D341Med (cell line): Measurements from ENCODE around the gene GDF9.

Experiments
- DNase-seq: peaks from one replicate; pipeline ENCODE4 v3.0.0; 2012; ENCODE audit warnings: low spot score

The GDF9 gene

DNA sequence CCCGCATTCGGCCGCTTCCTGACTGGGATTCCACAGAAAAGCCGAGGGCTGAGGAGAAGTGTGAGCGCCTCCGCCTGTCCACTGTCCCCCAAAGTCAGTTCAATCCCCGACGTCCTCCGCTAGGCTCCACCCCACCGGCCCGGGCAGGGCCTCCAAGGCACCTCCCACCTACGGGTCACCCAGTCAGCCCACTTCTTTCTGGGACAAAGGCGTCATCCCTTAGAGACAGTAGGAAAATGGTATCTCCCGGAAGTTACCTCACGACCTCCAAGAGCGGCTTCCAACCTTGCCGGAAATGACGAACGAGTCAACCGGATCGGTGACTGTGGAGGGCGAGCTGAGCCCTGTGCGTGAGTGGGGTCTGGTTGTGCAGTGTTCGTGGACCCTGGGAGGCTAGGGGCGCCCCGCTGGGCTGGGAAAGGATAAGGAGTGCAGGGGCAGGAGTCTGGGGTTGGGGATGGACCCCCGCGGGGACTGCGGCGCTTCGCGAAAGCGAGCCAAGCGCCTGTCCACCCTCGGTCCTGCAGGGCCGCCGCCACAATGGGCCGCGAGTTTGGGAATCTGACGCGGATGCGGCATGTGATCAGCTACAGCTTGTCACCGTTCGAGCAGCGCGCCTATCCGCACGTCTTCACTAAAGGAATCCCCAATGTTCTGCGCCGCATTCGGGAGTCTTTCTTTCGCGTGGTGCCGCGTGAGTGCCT, at the start of gene GDF9, which contains the start of gene UQCRQ:
Gene GDF9 (minus strand): TSS at position 128 of the 704 bp plus-strand sequence. CDS start 1,936 bp downstream, outside the sequence.
Gene UQCRQ (plus strand): TSS at position 301 of the 704 bp plus-strand sequence. CDS start 240 bp downstream, at position 541.
- peak; percentile 93 for DNase-seq

- DNase-seq: no peak
These were observed 49.4 kb upstream of the GDF9 start for GRCh38 chr5:132915681-132916080.

GRCh38 chr5:132909702-132910101, 43.4 kb upstream of the GDF9 start:
- DNase-seq: no peak

DNA sequence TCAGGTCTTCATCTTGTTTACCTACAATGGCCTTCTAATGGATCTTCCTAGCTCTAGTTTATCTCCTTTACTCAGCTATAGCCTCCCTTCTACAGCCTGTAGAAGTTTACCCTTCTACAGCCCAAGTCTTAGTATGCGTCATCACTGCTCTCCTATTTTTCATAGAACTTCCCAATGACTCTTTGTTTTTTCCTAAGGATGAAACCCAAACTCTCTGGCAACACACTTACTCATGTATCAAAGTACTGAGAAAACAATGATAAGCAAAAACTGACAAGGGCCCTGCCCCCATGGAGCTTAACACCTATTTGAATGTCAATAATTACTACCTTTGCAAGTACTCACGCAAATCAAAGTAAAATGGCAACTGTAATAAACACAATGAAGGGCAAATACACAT, 40.9 kb upstream of the GDF9 start:
- no peak for DNase-seq

- no peak for DNase-seq
These were observed 39.7 kb upstream of the GDF9 start for GRCh38 chr5:132905938-132906337.

DNA sequence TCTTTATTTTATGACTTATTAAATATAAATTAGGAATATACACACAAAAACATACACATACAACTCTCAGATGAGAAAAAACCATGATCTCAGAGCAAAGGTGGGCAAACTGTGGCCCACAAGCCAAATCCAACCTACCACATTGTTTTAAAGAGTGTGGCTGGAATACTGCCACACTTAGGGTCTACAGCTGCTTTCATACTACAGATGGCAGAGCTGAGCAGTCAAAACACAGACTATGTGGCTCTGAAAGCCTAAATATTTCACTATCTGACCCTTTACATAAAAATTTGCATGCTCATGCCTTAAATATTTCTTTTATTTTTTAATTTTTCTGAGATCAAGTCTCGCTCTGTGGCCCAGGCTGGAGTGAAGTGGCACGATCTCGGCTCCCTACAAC, 35.5 kb upstream of the GDF9 start:
- peak; percentile 34 for DNase-seq

DNA sequence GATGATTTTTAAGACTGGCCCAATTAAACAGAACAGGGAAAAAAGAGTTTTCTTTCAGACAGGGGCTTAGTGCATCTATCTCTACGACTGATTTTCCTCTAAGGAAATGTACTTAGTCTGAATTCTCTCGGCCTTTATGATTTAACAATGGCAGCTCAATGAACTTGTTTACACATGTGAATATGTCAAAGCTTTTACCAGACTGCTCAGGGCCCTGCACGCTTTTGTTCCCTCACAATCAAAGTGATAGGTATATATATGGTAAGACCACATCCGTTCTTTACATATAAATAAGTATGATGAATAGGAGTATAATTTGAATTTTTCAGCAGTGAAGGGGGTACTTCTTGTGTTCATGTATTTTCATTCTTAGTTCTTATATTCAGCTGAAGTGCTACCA, 34.8 kb upstream of the GDF9 start:
- no peak for DNase-seq

- DNase-seq: no peak
These were observed 31.8 kb upstream of the GDF9 start for GRCh38 chr5:132898094-132898493.

- no peak for DNase-seq
These were observed 30.4 kb upstream of the GDF9 start for GRCh38 chr5:132896685-132897084.

GRCh38 chr5:132895719-132896305, 29.5 kb upstream of the GDF9 start:
- no peak for DNase-seq

GRCh38 chr5:132890817-132891216, 24.5 kb upstream of the GDF9 start:
- no peak for DNase-seq

GRCh38 chr5:132889501-132889900, 23.2 kb upstream of the GDF9 start:
- DNase-seq: no peak

- DNase-seq: no peak
These were observed 21.0 kb upstream of the GDF9 start for GRCh38 chr5:132887283-132887682.

DNA sequence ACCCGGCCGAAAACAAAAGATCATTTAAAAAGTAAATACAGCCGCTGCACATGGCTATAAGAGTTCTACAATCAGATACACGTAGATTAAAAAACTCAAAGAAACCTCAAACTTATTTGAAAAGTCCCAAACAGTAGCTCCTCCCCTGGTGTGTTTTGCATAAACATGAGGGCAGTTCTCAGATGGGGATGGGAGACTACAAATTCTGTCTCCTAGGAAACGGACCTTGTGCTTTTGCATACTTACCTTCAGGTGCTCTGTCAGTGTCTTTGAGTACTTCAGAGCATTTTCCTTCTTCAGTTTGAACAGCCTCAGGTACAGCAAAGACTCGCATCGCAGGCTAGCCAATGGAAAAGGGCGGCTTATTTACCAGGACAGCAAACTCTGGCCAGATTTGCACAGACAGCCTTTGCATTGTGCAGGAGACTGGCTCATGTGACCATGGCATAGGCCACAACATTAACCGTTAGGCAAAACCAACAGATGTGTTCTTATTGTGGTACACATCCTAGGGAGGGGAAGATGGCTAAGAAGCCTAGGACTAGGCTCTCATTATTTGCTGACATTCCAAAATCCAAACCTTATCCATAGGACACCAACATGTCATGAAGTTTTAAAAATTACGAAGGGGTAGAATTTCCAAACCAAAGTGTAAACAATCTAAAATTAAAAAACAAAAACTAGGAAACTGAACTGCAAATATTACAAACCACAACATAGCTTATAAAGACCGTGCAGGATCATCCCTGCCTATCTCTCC, 20.0 kb upstream of the GDF9 start:
- no peak for DNase-seq

GRCh38 chr5:132884548-132884947, 18.3 kb upstream of the GDF9 start:
- no peak for DNase-seq

DNA sequence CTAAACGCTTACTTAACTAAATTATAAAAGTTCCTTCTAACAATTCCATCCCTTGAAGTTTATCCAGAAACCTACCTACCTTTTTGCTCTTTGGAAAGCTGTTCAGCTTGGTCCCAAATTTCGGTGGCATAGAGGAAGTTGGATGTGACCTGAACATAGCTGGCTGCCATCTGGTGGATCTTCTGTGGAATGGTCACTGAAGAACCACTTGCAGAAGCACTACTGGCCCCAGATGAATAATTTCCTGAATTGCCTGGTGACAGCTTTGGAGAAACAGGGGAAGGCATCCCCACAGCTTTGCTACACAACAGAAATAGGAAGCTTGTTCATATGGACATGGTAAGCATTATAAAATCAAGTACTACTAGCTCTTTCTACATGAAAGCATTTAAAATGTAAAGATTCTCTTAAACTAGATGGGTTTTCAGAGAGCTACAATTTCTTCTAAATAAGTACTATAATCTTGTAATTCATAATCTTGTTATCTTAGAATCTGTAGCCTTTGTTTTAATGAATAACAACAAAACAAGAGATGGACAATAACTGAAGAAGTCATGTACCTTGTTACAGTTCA, 17.1 kb upstream of the GDF9 start:
- DNase-seq: peak; percentile 68

- no peak for DNase-seq
These were observed 11.7 kb upstream of the GDF9 start for GRCh38 chr5:132877938-132878337.

GRCh38 chr5:132877466-132877865, 11.2 kb upstream of the GDF9 start:
- DNase-seq: no peak

GRCh38 chr5:132876020-132876759, 9.9 kb upstream of the GDF9 start:
- no peak for DNase-seq

DNA sequence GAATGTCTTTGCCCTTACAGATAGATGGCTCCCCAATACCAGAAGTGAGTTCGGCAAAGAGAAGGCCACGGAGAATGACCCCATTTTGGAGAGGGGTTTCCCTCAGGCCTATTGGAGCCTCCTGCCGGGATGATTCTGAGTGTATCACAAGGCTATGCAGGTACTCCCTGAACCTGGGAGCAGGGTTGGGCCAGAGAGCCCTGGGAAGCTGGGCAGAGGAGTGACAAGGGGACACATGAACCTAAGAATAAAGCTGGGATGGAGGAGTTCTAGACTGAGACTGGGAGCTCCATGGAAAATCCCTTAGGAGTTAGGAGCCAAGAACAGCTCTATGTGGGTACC, 7.6 kb upstream of the GDF9 start:
- DNase-seq: no peak

- DNase-seq: no peak
These were observed 7.1 kb upstream of the GDF9 start, which contains the start of gene LEAP2 for GRCh38 chr5:132873119-132873929. Gene LEAP2 (plus strand): TSS chr5:132873668. CDS start chr5:132873695, 27 bp downstream.
